Breast epithelium (tissue), 3 donors: ENCODE data around the gene ACAA1.

Experiments used
- POLR2AphosphoS5 ChIP-seq, 3 donors: sonication (generic); formaldehyde crosslinking; IDR thresholded peaks; one replicate each; pipeline ENCODE4 v1.6.1; 2017; ENCODE audit warnings: antibody characterized with exemption in 3 of 3
- TF ChIP-seq, protein P1 (sequence below), 3 donors: fragments of 450-650 bp; IDR thresholded peaks; one replicate each; pipeline ENCODE4 v1.5.1; 2016 to 2017; ENCODE audit warnings: antibody characterized with exemption in 3 of 3, mild to moderate bottlenecking in 3 of 3, moderate library complexity in 3 of 3

DNA sequence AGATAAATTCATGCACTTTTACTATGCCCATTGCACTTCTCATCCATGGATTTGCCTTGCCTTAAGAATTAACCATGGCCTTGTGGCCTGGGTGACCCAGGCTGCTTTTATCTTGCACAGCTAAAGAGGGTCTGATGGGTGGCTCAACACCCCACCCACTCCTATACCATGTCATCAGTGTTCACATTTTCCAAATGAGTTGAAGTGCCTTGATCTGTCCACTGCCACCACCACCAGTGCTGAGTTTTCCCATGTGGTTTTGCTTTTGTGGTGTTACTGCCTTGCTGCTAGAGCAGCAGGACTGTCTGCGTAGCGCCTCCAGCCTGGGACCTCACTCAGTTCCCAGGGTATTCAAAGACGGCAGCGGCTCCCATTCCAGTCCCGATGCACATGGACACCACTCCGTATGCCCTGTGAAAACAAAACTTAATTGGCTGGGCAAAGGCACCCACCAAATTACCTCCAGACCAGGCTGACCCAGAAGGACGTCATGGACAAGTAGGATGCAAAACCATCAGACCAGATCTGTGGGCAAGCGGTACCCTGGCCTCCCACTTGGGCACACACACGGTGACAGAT is 14.1 kb downstream of the ACAA1 start:
- TF ChIP-seq, protein P1, sequence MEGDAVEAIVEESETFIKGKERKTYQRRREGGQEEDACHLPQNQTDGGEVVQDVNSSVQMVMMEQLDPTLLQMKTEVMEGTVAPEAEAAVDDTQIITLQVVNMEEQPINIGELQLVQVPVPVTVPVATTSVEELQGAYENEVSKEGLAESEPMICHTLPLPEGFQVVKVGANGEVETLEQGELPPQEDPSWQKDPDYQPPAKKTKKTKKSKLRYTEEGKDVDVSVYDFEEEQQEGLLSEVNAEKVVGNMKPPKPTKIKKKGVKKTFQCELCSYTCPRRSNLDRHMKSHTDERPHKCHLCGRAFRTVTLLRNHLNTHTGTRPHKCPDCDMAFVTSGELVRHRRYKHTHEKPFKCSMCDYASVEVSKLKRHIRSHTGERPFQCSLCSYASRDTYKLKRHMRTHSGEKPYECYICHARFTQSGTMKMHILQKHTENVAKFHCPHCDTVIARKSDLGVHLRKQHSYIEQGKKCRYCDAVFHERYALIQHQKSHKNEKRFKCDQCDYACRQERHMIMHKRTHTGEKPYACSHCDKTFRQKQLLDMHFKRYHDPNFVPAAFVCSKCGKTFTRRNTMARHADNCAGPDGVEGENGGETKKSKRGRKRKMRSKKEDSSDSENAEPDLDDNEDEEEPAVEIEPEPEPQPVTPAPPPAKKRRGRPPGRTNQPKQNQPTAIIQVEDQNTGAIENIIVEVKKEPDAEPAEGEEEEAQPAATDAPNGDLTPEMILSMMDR (IDR thresholded peaks at IDR 0.05) = no peak
- TF ChIP-seq POLR2AphosphoS5 (IDR thresholded peaks at IDR 0.05) = no peak
